ENCODE measurements around the gene GAD1. TPM values are rescaled to one million over a fixed set of nuclear protein-coding genes. Genes with fewer than 3 reads are reported as not detected.

GAD1 gene
- total RNA-seq, 1 donor from 2014 or later = not detected

DNA sequence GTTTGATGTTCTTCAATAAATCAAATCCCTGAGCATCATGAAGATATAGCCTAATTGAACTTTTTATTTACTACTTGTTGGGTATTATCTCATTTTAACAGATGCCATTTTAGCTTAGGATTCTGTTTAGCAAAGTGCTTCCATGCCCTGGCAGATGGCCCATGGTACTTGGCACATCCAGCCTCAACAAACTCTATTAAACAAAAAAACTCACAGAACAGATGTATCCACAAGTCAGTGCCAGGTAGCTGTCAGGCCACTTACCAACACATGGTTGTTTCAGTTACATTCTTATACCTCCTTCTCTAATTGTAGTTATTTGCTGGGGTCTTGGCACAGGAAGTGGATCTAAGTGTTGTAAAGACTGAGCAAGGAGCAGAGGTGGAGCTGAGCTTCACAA, 29.6 kb downstream of the GAD1 start:
- Mint-ChIP-seq H3K4me3 (ENCODE audit: unreplicated experiment) (no peak overlapping the region), H3K27me3 (ENCODE audit: low read depth) (no peaks in the 10 kb centered on the region), H3K4me1 (ENCODE audit: low read depth) (peaks cover 12% of the 10 kb centered on the region), H3K27ac (ENCODE audit: unreplicated experiment) (no peak overlapping the region), H3K36me3 (ENCODE audit: low read depth) (no peaks in the 10 kb centered on the region), H3K9me3 (ENCODE audit: low read depth) (no peaks in the 10 kb centered on the region)
- no peak for DNase-seq (ENCODE audit: low spot score)
- TF ChIP-seq, protein P1, sequence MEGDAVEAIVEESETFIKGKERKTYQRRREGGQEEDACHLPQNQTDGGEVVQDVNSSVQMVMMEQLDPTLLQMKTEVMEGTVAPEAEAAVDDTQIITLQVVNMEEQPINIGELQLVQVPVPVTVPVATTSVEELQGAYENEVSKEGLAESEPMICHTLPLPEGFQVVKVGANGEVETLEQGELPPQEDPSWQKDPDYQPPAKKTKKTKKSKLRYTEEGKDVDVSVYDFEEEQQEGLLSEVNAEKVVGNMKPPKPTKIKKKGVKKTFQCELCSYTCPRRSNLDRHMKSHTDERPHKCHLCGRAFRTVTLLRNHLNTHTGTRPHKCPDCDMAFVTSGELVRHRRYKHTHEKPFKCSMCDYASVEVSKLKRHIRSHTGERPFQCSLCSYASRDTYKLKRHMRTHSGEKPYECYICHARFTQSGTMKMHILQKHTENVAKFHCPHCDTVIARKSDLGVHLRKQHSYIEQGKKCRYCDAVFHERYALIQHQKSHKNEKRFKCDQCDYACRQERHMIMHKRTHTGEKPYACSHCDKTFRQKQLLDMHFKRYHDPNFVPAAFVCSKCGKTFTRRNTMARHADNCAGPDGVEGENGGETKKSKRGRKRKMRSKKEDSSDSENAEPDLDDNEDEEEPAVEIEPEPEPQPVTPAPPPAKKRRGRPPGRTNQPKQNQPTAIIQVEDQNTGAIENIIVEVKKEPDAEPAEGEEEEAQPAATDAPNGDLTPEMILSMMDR (IDR thresholded peaks at IDR 0.05) = no peak

DNA sequence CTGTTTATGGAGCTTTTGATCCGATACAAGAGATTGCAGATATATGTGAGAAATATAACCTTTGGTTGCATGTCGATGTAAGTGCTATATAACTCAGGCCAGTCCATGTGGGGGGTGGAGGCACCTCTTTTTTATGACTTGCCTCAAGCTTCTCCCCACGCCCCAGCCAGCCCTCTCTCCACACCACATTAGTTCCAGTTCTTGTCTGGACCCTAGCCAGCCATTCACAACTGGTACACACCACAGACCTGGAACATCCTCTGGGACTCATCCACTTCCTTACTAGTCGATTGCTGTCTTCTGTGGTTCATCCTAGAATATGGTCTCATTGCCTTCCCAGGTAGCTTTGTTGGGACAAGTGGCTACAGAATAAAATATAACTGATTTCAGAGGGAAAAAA, 31.0 kb downstream of the GAD1 start:
- Mint-ChIP-seq H3K27ac (ENCODE audit: unreplicated experiment) (no peak overlapping the region), H3K9me3 (ENCODE audit: low read depth) (no peaks in the 10 kb centered on the region), H3K4me1 (ENCODE audit: low read depth) (peaks cover 12% of the 10 kb centered on the region), H3K36me3 (ENCODE audit: low read depth) (no peaks in the 10 kb centered on the region), H3K27me3 (ENCODE audit: low read depth) (no peaks in the 10 kb centered on the region), H3K4me3 (ENCODE audit: unreplicated experiment) (no peak overlapping the region)
- no peak for DNase-seq (ENCODE audit: low spot score)
- TF ChIP-seq, protein P1 (IDR thresholded peaks at IDR 0.05) = no peak

DNA sequence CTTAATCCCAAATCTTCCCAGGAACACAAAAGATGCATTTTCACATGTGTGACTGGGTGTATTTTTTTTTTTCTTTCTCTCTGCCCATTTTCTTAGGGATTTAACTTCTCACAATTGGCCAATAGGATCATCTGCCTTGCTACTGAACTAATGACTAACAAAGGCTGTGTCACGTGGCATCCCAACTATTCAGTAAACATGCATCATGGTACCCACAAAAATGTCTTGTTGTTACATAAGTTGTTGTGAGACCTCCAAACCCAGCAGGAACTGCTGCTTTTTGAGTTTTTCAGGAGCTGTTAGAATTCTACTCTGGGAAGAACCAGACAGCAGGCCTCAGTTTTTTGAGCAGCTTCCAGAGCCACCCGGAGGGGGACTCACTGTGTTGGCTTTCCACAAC, 31.9 kb downstream of the GAD1 start:
- no peak overlapping the region for H3K4me3 Mint-ChIP-seq (ENCODE audit: unreplicated experiment)
- no peak for DNase-seq (ENCODE audit: low spot score)
- H3K9me3 Mint-ChIP-seq (ENCODE audit: low read depth) = no peaks in the 10 kb centered on the region
- no peaks in the 10 kb centered on the region for H3K27me3 Mint-ChIP-seq (ENCODE audit: low read depth)
- no peaks in the 10 kb centered on the region for H3K36me3 Mint-ChIP-seq (ENCODE audit: low read depth)
- TF ChIP-seq, protein P1 (IDR thresholded peaks at IDR 0.05) = no peak
- H3K4me1 Mint-ChIP-seq (ENCODE audit: low read depth) = peaks cover 6% of the 10 kb centered on the region
- H3K27ac Mint-ChIP-seq (ENCODE audit: unreplicated experiment) = no peak overlapping the region

DNA sequence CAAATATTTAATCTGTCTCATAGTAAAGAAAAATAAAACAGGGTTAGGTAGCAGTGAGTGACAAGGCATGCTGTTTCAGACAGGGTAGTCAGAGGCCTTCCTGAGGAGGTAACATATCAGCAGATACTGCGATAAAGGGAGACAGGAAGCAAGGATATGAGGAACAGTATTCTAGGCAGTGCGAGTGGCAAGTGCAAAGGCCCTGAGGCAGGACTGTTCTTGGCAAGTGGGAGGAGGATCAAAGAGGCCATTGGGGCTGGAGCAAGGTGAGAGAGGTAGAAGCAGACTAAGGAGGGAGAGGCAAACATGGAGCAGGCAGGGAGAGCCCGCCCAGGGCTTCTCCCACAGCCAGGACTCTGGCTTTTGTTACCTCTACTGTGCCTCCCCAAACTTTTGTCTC, 33.6 kb downstream of the GAD1 start:
- Mint-ChIP-seq H3K4me1 (ENCODE audit: low read depth) (no peaks in the 10 kb centered on the region), H3K27me3 (ENCODE audit: low read depth) (peaks cover 2% of the 10 kb centered on the region), H3K36me3 (ENCODE audit: low read depth) (no peaks in the 10 kb centered on the region), H3K27ac (ENCODE audit: unreplicated experiment) (no peak overlapping the region), H3K9me3 (ENCODE audit: low read depth) (no peaks in the 10 kb centered on the region), H3K4me3 (ENCODE audit: unreplicated experiment) (no peak overlapping the region)
- no peak for DNase-seq (ENCODE audit: low spot score)
- TF ChIP-seq, protein P1 (IDR thresholded peaks at IDR 0.05) = no peak

DNA sequence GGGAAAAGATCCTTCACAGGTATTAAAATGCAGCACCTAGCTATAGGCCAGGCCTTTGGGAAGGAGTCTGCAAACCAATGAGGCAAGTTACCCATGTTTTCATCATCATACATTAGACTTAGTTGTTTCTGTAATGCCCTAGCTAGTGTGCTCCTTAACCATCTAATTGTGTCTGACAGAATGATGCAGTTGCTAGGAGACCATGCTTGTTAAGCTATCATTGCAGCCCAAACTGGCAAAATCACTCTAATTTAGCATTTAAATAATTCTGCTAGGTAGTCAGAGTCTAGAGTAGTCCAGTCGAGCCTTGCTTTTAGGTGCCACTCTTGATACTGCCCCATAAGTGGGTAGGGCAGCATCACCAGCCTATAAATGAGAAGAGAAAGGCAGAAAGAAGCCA, 34.9 kb downstream of the GAD1 start:
- Mint-ChIP-seq H3K4me1 (ENCODE audit: low read depth) (no peaks in the 10 kb centered on the region), H3K36me3 (ENCODE audit: low read depth) (no peaks in the 10 kb centered on the region), H3K27me3 (ENCODE audit: low read depth) (peaks cover 2% of the 10 kb centered on the region), H3K27ac (ENCODE audit: unreplicated experiment) (no peak overlapping the region), H3K9me3 (ENCODE audit: low read depth) (no peaks in the 10 kb centered on the region), H3K4me3 (ENCODE audit: unreplicated experiment) (no peak overlapping the region)
- no peak for DNase-seq (ENCODE audit: low spot score)
- TF ChIP-seq, protein P1 (IDR thresholded peaks at IDR 0.05) = no peak

Data from chondrocyte (in vitro differentiated cells).